HG02885 (cell line): ENCODE results near the gene PCNX3.

Source experiments
- ATAC-seq: cut with Tn5 transposase; IDR thresholded peaks from one replicate; pipeline ENCODE4 v1.9.1; 2021; ENCODE audit warnings: mild to moderate bottlenecking; ENCODE audit not compliant: unreplicated experiment, poor library complexity

Gene PCNX3

DNA sequence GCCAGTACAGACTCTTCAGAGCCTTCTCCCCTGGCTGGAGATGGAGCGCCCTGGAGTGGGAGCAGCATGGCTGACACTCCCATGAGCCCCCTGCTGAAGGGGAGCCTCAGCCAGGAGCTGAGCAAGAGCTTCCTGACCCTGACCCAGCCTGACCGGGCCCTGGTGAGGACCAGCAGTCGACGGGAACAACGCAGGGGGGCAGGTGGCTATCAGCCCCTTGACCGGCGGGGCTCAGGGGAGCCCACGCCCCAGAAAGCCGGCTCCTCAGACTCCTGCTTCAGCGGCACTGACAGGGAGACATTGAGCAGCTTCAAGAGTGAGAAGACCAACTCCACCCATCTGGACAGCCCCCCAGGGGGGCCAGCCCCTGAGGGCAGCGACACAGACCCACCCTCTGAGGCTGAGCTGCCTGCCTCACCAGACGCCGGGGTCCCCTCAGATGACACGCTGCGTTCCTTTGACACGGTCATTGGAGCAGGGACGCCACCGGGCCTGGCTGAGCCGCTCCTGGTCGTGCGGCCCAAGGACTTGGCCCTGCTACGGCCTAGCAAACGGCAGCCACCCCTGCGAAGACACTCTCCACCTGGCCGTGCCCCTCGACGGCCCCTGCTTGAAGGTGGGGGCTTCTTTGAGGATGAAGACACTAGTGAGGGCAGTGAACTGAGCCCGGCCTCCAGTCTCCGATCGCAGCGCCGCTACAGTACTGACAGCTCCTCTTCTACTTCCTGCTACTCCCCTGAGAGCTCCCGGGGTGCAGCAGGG is 2.6 kb downstream of the PCNX3 start:
- ATAC-seq = no peak

DNA sequence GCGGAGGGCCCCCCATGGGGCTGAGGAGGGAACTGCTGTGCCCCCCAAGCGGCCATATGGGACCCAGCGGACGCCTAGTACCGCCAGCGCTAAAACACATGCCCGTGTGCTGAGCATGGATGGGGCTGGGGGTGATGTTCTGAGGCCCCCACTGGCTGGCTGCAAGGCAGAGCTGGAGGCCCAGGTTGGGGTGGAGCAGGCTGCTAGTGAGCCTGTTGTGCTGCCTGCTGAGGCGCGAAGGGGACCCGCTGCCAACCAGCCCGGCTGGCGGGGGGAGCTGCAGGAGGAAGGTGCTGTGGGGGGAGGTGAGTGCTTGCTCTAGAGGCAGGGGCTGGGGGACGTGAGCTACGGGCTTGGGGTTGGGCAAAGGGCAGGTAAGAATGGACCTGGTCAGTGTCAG is 3.2 kb downstream of the PCNX3 start:
- ATAC-seq = no peak

DNA sequence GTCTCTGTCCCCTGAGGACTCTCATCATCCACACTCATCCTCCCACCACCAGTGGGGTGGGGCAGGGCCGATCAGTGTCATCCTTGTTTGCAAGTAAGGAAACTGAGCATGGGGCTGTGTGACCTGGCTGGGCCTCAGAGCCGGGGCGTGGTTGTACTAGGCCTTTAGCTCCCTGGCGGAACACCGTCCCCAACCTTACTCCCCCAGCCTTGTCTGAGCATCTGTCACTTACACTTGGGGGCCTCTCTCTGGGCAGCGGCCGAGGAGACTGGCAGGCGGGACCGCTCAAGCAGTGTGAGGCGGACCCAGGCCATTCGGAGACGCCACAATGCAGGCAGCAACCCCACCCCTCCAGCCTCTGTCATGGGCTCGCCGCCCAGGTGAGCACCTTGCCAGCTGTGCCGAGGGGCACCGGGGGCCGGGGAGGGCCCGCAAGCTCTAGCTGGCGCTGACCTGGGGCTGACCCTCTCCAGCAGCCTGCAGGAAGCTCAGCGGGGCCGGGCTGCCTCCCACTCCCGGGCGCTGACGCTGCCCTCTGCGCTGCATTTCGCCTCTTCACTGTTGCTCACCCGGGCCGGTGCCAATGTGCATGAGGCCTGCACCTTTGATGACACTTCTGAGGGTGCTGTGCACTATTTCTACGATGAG is 3.8 kb downstream of the PCNX3 start:
- ATAC-seq = no peak

- no peak for ATAC-seq
Observed at GRCh38 chr11:65620666-65621065, 5.1 kb downstream of the PCNX3 start.

DNA sequence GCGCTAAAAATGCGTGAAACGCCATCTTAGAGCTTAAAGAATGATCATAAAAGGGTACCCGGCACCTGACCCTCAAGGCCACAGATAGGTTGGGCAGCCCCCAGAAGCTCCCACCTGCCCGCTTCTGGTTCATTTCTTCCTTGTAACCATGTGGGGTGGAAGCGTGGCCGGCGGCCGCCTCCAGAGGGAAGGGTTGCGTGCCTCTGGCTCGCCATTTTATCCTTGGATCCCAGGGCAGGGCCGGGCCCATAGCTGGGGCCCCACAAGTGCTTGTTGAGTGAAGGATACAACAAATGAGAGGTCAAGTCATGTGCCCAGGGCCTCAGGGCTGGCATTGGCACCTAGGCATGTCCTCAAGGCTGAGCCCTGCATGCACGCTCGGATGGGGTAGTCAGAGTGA is 5.9 kb downstream of the PCNX3 start:
- no peak for ATAC-seq

DNA sequence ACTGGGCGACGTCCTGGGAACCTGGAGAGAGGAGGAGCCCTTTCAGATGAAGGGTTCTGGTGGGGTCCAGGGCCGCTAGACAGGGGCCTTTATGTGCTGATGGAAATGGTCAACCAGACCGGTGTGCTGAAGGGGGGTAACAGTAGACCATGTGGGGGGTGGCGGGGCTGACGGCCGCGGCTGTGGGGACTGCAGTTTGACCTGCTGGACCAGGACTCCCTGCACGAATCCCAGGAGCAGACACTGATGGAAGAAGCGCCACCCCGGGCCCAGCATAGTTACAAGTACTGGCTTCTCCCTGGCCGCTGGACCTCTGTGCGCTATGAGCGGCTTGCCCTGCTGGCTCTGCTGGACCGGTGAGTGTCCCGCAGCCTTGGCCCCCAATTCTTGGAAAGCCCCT is 6.4 kb downstream of the PCNX3 start:
- ATAC-seq = no peak

DNA sequence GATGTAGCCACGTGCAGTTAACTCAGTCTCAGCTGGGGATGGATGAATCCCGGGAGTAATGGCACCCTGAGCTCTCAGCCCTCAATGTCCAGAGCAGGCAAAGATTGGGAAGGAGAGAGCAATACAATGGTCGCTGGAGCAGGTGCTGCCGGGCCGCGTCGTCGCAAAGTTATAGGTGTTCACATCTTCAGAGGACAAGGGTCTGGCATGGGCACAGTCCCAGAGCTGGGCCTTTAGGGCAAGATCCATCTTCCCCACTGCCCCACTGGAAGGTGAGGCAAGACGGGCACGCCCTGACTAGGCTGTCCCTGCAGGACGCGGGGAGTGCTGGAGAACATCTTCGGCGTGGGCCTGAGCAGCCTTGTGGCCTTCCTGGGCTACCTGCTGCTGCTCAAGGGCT is 7.6 kb downstream of the PCNX3 start:
- ATAC-seq = no peak

DNA sequence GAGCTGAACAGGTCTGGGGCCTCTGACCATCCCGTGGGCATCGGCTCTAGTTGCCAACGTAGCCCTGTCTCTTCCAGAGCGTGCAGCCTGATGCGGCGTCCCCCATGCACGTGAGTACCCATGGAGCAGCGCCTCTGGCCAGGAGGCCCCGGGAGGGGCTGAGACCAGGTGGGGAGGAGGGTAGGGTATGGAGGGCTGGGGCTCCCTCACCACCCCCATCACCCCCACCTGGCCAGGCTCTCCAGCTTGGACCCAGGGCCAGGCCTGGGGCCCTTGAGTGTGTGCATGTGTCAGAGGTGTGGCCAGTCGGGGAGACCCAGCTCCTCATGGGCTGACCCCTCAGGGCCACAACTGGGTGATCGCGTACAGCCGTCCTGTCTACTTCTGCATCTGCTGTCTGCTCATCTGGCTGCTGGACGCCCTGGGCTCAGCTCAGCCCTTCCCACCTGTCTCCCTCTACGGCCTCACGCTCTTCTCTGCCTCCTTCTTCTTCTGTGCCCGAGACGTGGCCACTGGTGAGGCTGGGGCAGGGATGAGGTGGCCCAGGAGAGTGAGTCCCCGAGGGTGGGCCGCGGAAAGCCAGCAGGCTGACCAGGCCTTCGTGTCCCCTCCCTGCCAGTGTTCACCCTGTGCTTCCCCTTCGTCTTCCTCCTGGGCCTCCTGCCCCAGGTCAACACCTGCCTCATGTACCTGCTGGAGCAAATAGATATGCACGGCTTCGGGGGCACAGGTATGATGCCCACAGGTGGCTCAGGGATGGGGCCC is 8.5 kb downstream of the PCNX3 start:
- no peak for ATAC-seq

DNA sequence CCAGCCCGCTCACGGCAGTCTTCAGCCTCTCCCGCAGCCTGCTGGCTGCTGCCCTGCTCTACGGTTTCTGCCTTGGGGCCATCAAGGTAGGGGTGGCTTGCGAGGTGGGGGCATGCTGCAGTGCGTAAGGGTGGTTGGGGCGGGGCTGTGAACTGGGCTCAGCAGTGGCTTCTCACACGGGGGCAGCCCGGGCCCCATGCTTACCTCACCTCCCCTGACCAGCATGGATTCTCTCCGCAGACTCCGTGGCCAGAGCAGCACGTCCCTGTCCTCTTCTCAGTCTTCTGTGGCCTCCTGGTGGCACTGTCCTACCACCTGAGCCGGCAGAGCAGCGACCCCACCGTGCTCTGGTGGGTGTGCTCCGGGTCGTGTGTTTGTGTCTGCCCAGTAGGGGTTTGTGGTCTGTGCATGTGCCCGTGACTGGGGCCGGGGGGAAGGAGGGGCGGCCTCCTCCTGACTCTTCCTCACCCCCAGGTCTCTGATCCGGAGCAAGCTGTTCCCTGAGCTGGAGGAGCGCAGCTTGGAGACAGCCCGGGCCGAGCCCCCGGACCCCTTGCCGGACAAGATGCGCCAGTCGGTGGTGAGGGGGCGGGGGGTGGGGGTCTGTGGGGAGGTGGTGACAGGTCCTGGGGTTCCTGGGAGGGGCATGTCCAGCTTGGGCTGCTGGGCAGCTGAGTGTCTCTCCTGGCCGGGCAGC is 9.5 kb downstream of the PCNX3 start:
- ATAC-seq = no peak

DNA sequence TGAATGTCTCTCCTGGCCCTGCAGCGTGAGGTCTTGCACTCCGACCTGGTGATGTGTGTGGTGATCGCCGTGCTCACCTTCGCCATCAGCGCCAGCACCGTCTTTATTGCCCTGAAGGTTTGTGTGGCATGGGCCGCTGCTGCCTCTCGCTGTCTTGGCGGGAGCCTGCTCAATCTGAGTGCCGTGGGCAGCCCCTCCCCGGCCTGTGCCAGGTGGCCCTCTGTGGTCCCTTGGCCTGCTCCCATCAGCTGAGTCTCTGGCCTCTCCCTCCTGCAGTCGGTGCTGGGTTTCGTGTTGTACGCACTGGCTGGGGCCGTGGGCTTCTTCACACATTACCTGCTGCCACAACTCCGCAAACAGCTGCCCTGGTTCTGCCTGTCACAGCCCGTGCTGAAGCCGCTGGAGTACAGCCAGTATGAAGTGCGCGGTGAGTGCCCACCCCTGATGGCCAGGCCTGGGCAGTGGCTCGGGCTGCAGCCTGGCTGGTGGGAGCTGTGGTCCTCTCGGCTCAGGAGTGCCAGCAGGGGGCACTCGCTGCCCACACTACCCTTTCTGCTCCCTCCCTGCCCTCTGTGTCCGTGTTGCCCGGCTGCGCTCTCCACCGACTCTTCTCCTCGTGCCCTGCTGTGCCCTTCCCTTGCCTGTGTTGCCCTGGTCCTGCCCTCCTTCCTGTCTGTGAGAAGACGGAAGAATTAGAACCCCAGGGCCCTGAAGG is 10.2 kb downstream of the PCNX3 start:
- no peak for ATAC-seq

- ATAC-seq = no peak
Observed at GRCh38 chr11:65627202-65627601, 11.6 kb downstream of the PCNX3 start.

GRCh38 chr11:65629579-65629978 is 14.0 kb downstream of the PCNX3 start:
- no peak for ATAC-seq

GRCh38 chr11:65630215-65630614 is 14.6 kb downstream of the PCNX3 start:
- no peak for ATAC-seq

GRCh38 chr11:65633390-65634108 is 18.0 kb downstream of the PCNX3 start:
- ATAC-seq = no peak

DNA sequence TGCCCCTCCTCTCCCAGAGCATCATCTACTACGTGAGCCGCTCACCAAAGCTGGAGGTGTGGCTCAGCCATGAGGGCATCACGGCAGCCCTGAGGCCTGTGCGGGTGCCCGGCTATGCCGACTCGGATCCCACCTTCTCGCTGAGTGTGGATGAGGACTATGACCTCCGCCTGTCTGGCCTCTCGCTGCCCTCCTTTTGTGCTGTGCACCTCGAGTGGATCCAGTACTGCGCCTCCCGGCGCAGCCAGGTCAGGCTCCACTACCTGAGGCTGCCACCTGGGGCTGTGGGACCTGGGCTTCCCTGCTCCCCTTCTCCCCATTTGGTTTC is 18.5 kb downstream of the PCNX3 start:
- no peak for ATAC-seq

DNA sequence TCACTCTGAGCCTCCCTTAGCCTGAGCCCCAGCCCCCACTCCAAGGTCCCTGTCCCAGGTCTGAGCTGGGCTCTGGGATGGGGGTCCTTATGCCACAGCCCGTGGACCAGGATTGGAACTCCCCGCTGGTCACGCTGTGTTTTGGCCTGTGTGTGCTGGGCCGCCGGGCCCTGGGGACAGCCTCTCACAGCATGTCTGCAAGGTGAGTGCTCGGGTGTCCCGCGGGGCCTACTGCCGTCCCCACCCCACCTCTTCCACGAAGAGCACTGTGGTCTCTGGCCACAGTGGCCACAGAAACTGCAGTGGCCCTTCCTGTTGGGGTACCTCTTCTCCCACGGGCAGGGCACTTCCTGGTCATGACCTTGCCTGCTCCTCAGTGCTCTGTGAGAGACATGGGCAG is 18.9 kb downstream of the PCNX3 start:
- no peak for ATAC-seq

- ATAC-seq = no peak
Observed at GRCh38 chr11:65634905-65635731, 19.5 kb downstream of the PCNX3 start.

GRCh38 chr11:65636108-65637031 is 20.8 kb downstream of the PCNX3 start:
- ATAC-seq = no peak
